SW 1271 (cell line): ENCODE data around the gene ZNF83.
A peak's percentile ranks its signal among the peaks of the same experiment; 100 is the strongest.
"Not testable (repeated sequence)": the region's sequence is repeated elsewhere in the genome, so short reads cannot be mapped to it uniquely, and the experiment has no call there.

Experiments
- DNase-seq, 2 experiments: peaks; one replicate each; lab custom pipeline; 2025; lab: John Stamatoyannopoulos, UW

Gene ZNF83

GRCh38 chr19:52637718-52638585 is at the start of gene ZNF83:
Gene ZNF83 (minus strand): TSS chr19:52638355.
- peak; percentile 58 to 81 for DNase-seq

DNA sequence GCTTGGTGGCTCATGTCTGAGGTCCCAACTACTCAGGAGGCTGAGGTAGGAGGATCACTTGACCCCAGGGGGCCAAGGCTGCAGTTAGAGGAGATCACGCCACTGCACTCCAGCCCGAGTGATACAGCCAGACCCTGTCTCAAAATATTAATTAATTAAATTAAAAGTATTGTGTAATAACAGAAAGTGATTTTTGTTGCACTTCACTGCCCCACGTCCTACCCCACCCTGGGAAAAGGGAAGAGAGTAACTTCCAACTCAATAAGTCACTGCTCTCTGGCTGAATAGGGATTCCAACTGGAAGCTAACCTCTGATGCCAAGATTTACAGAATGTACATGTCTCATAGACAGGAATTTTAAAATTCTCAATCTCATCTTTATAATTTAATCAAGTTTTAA is 49.5 kb upstream of the ZNF83 start:
- DNase-seq = no peak

DNA sequence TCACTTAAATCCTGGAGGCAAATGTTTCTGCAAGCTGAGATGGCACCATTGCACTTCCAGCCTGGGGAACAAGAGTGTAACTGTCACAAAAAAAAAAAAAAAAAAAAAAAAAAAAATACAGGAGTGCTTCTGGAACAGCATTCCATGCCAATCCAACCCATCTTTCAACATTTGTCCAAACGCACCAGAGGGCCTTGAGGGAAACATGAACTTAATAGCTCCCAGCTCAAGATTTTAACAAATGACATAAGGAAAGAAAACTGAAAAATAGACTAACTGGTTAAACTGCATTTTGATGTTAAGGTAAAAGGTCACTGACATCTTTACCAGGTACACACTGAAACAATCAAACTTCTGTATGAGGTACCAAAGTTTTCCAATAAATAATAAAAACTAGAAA is 47.7 kb upstream of the ZNF83 start:
- DNase-seq = no peak

DNA sequence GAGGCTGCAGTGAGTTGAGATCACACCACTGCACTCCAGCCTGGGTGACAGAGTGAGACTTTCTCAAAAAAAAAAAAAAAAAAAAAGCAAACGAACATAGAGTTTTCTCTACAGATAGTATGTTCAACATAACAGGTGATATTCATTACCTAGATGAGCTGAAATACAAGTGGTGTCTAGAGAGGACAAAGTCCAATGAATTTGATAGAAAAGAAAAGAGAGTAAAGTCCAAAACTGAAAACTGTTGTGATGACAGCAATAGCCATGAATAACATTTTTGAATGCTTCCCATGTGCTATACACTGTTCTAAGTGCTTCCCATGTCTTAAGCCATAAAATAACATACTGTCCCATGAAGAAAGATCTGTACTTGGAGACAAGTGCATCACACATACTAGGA is 43.1 kb upstream of the ZNF83 start:
- DNase-seq = not testable (repeated sequence)

DNA sequence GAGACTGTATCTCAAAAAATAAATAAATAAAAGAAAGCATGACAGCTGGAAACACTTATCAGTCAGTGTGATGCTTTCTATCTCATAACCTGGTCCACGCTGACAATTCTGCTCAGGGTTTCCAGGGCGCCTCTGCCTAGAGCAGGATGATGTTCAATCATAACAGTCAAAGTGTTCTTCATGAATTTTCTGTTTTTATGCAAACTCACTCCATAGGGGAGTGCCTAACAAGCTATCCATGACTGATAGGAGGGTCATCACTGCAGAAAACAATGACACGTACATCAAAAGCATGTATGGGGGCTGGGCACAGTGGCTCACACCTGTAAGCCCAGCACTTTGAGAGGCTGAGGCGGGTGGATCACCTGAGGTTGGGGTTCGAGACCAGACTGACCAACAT is 41.4 kb upstream of the ZNF83 start:
- no peak for DNase-seq

DNA sequence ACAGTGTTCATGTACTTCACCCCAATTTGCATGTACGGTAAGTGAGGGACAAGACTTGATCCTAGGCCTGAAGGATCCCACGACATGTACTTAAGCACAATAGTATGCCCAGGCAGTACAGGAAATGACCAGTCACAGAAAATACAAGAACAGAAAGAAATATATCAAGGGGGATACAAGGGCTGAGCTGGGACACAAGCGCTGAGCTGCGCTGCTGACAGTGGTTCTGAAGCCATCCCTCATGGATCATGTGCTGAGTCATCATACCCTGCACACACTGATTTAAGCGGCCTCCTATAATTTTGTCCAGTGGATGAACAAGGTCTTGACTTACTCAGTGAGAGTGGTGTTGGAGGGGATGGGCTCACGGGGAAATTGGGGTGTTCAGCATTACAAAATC is 37.1 kb upstream of the ZNF83 start:
- DNase-seq = not testable (repeated sequence)

DNA sequence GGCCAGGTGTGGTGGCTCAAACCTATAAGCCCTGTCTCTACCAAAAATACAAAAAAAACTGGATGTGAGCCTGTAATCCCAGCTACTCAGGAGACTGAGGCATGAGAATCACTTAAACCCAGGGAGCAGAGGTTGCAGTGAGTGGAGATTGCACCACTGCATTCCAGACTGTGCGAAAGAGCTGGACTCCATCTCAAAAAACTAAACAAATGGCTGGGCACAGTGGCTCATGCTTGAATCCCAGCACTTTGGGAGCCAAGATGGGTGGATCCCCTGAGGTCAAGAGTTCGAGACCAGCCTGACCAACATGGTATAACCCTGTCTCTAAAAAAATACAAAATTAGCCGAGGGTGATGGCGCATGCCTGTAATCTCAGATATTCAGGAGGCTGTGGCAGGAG is 34.9 kb upstream of the ZNF83 start:
- no peak for DNase-seq

- no peak for DNase-seq
These were observed 31.9 kb upstream of the ZNF83 start for GRCh38 chr19:52670046-52670445.

GRCh38 chr19:52669586-52669985 is 31.4 kb upstream of the ZNF83 start:
- no peak for DNase-seq

DNA sequence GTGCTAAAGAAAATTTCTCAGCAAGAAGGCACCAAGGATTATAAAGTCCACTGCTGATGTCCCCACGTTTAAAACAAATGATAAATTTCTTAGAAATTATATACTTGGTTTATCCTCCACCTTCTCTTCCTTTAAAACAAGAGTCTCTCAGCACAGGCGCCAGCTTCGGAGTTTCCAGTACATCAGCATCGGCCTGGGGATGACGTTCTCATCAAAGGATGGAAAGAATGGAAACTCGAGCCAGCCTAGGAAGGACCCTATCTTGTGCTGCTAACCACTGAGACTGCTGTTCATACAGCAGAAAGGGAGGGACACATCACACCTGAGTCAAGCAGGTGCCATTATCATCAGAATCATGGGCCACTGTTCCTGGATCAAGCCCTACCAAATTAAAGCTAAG is 29.8 kb upstream of the ZNF83 start:
- DNase-seq = no peak

DNA sequence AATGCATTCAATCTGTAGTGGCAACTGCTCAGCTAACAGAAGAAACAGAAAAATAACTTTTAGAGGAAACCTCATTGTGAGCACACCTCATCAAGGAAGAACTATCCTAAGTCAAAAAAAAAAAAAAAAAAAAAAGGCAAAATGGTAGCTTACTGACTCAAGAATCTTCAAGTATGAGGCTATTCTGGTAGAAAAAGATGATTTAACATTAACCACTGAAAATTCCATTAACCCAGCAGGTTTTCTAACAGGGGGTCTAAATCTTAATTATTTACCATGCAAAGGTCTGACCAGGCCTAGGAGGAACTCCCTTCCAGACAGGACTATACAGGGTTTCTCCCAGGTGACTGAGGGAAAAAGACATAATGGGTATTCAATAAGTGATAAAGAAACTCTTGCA is 28.4 kb upstream of the ZNF83 start:
- DNase-seq = no peak

DNA sequence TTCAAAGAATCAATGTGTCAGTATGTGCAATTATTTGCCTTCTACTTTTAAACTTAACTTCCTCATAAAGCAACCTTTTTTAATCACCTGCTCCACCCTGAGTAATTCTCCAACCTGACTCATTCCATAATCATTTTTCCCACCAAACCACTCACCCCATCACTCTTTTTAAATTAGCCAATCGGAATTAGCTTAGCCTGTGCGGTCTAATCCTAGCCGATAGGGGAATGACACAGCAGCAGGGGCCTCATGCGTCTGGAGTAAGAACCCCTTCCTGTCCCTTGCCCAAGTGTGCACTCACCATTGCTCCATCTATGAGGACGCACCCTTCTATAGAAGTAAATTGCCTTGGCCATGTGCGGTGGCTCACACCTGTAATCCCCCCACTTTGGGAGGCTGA is 27.4 kb upstream of the ZNF83 start:
- DNase-seq = peak in 1 of 2 experiments; percentile 7

GRCh38 chr19:52665027-52665426 is 26.9 kb upstream of the ZNF83 start:
- DNase-seq = no peak

DNA sequence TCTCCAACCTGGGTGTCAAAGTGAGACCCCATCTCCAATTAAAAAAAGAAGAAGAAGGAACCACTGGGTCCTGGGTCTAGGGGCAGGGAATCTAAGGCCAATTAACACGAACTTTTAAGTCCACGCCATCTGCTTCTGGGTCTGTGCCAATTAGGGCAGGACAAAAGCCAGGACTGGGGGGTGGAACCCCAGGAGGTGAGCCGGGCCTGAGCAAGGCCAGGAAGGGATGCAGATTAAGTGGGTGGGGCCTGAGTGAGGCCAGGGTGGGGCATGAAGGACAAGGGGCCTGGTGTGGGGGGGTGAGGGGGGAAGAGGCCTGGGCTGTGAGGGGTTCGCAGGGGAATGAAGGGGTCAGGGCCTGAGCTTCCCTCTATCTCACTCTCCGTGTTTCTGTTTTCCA is 26.3 kb upstream of the ZNF83 start:
- no peak for DNase-seq

DNA sequence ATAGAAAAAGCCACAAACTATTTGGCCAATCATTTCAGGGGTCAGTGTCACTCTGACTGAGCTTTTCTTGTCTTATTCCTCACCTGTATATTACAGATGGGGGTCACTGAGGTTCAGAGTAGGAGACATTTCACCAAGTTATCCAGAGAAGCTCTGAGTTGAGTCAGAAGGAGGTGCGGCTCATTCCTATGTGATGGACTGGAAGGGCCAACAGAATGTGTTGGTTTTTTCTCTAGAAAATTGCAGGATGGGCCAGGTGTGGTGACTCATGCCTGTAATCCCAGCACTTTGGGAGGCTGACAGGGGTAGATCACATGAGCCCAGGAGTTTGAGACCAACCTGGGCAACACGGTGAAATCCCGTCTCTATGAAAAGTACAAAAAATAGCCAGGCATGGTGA is 24.5 kb upstream of the ZNF83 start:
- no peak for DNase-seq

DNA sequence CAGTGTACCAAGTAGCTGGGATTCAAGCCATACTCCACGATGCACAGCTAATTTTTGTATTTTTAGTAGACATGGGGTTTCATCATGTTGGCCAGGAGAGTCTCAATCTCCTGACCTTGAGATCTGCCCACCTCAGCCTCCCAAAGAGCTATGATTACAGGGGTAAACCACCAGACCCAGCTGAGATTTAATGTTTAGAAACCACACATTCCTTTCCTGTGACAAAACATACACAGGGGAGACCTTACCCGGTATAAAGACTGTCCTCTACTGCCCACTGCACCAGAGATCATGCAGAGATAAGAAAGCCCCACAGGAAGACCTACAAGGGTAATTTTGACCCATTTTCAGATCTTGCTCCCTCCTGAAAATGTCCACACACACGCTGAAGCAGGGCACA is 22.8 kb upstream of the ZNF83 start:
- DNase-seq = no peak

- DNase-seq = no peak
These were observed 20.9 kb upstream of the ZNF83 start for GRCh38 chr19:52659013-52659412.

DNA sequence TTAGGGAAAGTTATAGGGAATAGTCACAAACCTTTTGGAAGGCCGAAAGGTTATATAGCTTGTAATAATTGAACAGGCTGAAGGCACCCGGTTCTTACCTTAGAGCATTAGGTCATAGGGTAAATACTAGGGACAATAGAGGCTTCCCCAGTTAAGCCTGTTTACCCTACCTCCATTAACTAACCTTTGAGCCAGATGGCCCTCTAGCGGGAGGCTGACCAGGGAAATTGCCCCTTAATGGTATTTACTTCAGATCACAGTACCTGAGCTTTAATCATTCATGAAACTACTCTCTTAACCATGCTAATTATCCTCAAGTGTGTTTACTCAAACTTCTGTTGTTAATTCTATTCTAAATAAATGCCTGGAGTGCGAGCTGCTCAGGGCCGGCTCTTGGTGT is 20.4 kb upstream of the ZNF83 start:
- DNase-seq = no peak

GRCh38 chr19:52653161-52653560 is 15.0 kb upstream of the ZNF83 start:
- DNase-seq = no peak

GRCh38 chr19:52651956-52652355 is 13.8 kb upstream of the ZNF83 start:
- no peak for DNase-seq

GRCh38 chr19:52648336-52649016 is 10.3 kb upstream of the ZNF83 start:
- DNase-seq = no peak

DNA sequence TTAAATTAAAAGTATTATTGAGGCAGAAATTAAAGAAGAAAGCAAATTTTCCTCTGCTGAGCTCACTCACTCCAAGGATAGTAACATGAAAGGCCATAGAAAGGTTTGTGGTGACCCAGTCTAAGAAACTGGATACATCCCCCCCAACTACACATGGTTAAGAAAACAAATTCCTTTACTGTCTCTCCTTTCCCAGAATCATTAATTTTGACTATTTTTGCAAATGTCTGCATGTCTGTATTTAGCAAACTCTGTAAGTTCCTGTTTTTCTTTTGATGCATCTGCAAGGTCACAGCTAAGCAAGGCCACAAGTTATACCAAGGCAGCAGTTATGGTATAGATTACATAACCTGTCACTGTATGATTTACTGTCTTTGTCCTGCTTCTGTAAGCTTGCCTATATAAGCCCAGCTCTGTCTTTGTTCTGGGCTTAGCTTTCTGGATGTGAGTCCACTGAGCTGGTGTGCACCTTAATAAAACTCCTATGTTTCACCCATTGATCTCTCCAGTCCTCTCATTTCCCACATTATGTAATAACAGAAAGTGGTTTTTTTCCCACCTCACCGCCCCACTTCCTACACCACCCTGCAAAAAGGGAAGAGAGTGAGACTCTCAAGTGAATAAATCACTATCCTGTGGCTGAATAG is 8.5 kb upstream of the ZNF83 start:
- no peak for DNase-seq

DNA sequence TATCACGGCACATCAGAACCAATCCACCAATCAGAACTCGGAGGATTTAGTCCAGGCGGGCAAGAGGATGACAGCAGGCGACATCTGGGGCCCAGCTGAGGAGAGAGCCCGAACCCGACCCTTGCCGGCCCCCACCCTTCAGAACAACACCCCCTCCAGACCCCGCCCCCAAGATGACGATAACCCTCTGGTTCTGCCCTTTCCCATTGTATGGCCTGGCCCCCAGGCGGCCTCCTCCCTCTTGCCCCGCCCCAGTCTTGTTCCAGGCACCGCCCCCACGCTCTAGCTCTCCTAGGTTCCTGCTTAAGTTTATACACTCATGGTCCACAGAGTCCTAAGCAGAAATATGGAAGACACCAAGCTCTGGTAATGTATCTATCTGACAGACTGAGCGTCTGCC is 2.8 kb upstream of the ZNF83 start:
- no peak for DNase-seq
